ENCODE results near the gene NFE2L2. TPM values are rescaled to one million over a fixed set of nuclear protein-coding genes. Genes with fewer than 3 reads are reported as not detected.

Gene NFE2L2
- polyA plus RNA-seq, 1 donor (not counting 4 experiments of a cell fraction or from before 2014, with no cell fraction given) = 177 TPM

DNA sequence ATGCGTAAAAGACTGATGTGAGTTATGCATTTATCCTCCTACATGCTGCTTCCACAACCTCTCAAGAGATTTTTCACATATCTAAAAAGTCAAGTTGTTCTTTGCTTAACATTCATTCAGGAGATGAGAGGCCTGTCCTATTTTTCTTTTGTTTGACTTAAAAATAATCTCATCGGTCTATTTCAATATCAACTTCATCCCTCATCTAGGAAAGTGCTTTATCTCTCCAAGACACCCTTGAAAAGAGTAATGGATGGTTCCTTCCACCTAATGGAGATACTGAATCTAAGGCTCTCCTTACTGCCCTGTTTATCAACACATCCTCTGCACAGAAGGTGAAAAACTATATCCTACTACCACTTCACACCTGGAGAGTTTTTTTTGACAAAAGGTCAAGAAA, 2.4 kb downstream of the NFE2L2 start:
- Histone ChIP-seq H3K27ac (ENCODE audit: control insufficient read depth, insufficient read depth, low read length) (peak overlapping the region; percentile 99), H3K9me3 (ENCODE audit: control insufficient read depth, low read depth, low read length) (peaks cover 2% of the 10 kb centered on the region), H3K4me3 (ENCODE audit: control insufficient read depth in 2 of 3, extremely low read depth in 1 of 3, insufficient read depth in 2 of 3, low read depth in 1 of 3, low read length in 3 of 3) (peak overlapping the region; percentile 88 to 99 (median 92)), H3K4me2 (ENCODE audit: control insufficient read depth, extremely low read depth, insufficient read depth, low read depth, low read length) (peak overlapping the region; percentile 97), H3K79me2 (ENCODE audit: control insufficient read depth, insufficient read depth, low read length) (peaks cover 72% of the 10 kb centered on the region), H4K20me1 (ENCODE audit: control insufficient read depth, extremely low read depth, insufficient read depth, low read length) (peaks cover 29% of the 10 kb centered on the region), H3K9ac (ENCODE audit: control insufficient read depth, extremely low read depth, insufficient read depth, low read length) (peak overlapping the region; percentile 97), H3K36me3 (ENCODE audit: control insufficient read depth in 2 of 2, extremely low read depth in 1 of 2, insufficient read depth in 2 of 2, low read length in 2 of 2) (peaks cover 2 to 25% of the 10 kb centered on the region in 2 experiments), H2AFZ (ENCODE audit: control insufficient read depth, low read length) (no peak overlapping the region), H3K27me3 (ENCODE audit: control insufficient read depth, extremely low read depth, insufficient read depth, low read length) (no peaks in the 10 kb centered on the region), H3K9me1 (ENCODE audit: control insufficient read depth, extremely low read depth, insufficient read depth, low read length) (peaks cover 2% of the 10 kb centered on the region), H3K4me1 (ENCODE audit: control insufficient read depth, extremely low read depth, insufficient read depth, low read length) (peaks cover 38% of the 10 kb centered on the region)
- FAIRE-seq = peak; percentile 63
- dilution Hi-C loops (cut with MboI; ENCODE audit: extremely low pct_ligation_motif_present, low sequenced_read_pairs) = no loop called here
- no peak for DNase-seq (ENCODE audit: low read depth, low spot score)
- TF ChIP-seq, protein P1, sequence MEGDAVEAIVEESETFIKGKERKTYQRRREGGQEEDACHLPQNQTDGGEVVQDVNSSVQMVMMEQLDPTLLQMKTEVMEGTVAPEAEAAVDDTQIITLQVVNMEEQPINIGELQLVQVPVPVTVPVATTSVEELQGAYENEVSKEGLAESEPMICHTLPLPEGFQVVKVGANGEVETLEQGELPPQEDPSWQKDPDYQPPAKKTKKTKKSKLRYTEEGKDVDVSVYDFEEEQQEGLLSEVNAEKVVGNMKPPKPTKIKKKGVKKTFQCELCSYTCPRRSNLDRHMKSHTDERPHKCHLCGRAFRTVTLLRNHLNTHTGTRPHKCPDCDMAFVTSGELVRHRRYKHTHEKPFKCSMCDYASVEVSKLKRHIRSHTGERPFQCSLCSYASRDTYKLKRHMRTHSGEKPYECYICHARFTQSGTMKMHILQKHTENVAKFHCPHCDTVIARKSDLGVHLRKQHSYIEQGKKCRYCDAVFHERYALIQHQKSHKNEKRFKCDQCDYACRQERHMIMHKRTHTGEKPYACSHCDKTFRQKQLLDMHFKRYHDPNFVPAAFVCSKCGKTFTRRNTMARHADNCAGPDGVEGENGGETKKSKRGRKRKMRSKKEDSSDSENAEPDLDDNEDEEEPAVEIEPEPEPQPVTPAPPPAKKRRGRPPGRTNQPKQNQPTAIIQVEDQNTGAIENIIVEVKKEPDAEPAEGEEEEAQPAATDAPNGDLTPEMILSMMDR (optimal IDR thresholded peaks at IDR 0.05 in 1 of 3, IDR thresholded peaks at IDR 0.05 in 1 of 3, conservative IDR thresholded peaks at IDR 0.05 in 1 of 3; ENCODE audit: extremely low read depth in 1 of 3, insufficient read depth in 2 of 3, low read length in 3 of 3) = no peak
- TF ChIP-seq EZH2 (IDR thresholded peaks at IDR 0.05; ENCODE audit: low read length) = no peak

DNA sequence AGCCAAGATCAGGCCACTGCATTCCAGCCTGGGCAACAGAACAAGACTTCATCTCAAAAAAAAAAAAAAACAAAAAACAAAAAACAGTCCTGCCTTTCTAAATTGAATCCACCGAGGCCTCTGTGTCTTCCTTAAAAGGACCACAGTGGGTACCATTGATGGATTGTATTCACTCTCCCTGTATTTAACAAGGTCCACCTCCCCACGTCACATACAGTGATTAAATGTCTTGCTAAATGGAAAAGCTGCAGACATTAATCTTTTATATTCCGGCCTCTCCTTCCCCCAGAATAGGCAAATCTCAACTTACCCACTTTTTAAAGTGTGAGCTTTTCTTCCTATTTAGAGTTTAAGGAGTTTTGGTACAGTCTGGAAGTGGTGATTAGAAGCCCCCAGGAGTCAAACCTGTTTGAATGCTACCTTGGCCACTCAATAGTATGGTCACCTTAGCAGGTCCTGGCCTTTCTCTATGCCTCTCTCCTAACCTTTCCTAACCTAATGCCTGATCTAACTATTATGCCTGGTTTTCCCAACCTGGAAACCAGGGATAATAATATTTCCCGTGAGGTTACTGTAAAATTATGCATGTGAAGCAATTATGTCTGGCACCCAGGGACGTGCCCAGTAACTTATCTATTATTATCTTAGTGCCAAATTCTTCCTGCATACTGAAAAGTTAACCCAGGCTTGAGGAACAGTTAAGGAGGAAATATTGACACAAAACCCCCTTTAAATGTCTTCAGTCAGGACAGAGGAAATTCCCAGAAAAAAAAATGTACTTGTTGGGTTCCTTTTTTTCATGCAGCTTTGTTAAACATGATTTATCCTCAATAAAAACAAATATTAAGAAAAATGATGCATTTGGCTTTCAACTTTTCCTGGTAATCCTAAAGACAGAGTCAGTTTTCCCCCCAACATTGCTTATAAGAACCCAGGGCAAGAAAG, 3.1 kb downstream of the NFE2L2 start:
- Histone ChIP-seq H2AFZ (ENCODE audit: control insufficient read depth, low read length) (no peak overlapping the region), H4K20me1 (ENCODE audit: control insufficient read depth, extremely low read depth, insufficient read depth, low read length) (peaks cover 34% of the 10 kb centered on the region), H3K9me1 (ENCODE audit: control insufficient read depth, extremely low read depth, insufficient read depth, low read length) (peaks cover 7% of the 10 kb centered on the region), H3K4me3 (ENCODE audit: control insufficient read depth in 2 of 3, extremely low read depth in 1 of 3, insufficient read depth in 2 of 3, low read depth in 1 of 3, low read length in 3 of 3) (peak overlapping the region; percentile 88 to 99 (median 92)), H3K9me3 (ENCODE audit: control insufficient read depth, low read depth, low read length) (peaks cover 2% of the 10 kb centered on the region), H3K4me2 (ENCODE audit: control insufficient read depth, extremely low read depth, insufficient read depth, low read depth, low read length) (peak overlapping the region; percentile 97), H3K79me2 (ENCODE audit: control insufficient read depth, insufficient read depth, low read length) (peaks cover 79% of the 10 kb centered on the region), H3K36me3 (ENCODE audit: control insufficient read depth in 2 of 2, extremely low read depth in 1 of 2, insufficient read depth in 2 of 2, low read length in 2 of 2) (peaks cover 2 to 25% of the 10 kb centered on the region in 2 experiments), H3K9ac (ENCODE audit: control insufficient read depth, extremely low read depth, insufficient read depth, low read length) (peak overlapping the region; percentile 97), H3K4me1 (ENCODE audit: control insufficient read depth, extremely low read depth, insufficient read depth, low read length) (peaks cover 38% of the 10 kb centered on the region), H3K27me3 (ENCODE audit: control insufficient read depth, extremely low read depth, insufficient read depth, low read length) (no peaks in the 10 kb centered on the region), H3K27ac (ENCODE audit: control insufficient read depth, insufficient read depth, low read length) (peak overlapping the region; percentile 99)
- no peak for TF ChIP-seq EZH2 (IDR thresholded peaks at IDR 0.05; ENCODE audit: low read length)
- TF ChIP-seq, protein P1 (optimal IDR thresholded peaks at IDR 0.05 in 1 of 3, IDR thresholded peaks at IDR 0.05 in 1 of 3, conservative IDR thresholded peaks at IDR 0.05 in 1 of 3; ENCODE audit: extremely low read depth in 1 of 3, insufficient read depth in 2 of 3, low read length in 3 of 3) = no peak
- DNase-seq (ENCODE audit: low read depth, low spot score) (no peak), FAIRE-seq (no peak)
- dilution Hi-C loops (cut with MboI; ENCODE audit: extremely low pct_ligation_motif_present, low sequenced_read_pairs) = no loop called here
